Colonic mucosa (tissue), 4 donors: ENCODE data around the gene LGR4. TPM values are rescaled to one million over a fixed set of nuclear protein-coding genes. Genes with fewer than 3 reads are reported as not detected.

Experiments
- DNase-seq: peaks from one replicate; pipeline ENCODE4 v3.0.0-alpha.2; 2020
- H3K27ac ChIP-seq: fragments of 200-600 bp; one replicate; pipeline ENCODE4 v1.8.0; 2021
- H3K27me3 ChIP-seq: fragments of 200-600 bp; one replicate; pipeline ENCODE4 v1.8.0; 2021
- H3K36me3 ChIP-seq: fragments of 200-600 bp; one replicate; pipeline ENCODE4 v1.8.0; 2021
- H3K4me1 ChIP-seq: fragments of 200-600 bp; one replicate; pipeline ENCODE4 v1.8.0; 2021; ENCODE audit warnings: mild to moderate bottlenecking
- H3K4me3 ChIP-seq: fragments of 200-600 bp; one replicate; pipeline ENCODE4 v1.8.0; 2021
- H3K9ac ChIP-seq, 2 donors: one replicate each; pipeline ENCODE4 v1.7.0; 2013; ENCODE audit warnings: control low read depth in 2 of 2, low read depth in 2 of 2, low read length in 2 of 2
- H3K9me3 ChIP-seq: fragments of 200-600 bp; one replicate; pipeline ENCODE4 v1.8.0; 2021
- CTCF ChIP-seq: fragments of 200-600 bp; IDR thresholded peaks from one replicate; pipeline ENCODE4 v1.8.0; 2022; ENCODE audit warnings: antibody characterized with exemption, mild to moderate bottlenecking
- intact Hi-C: fragments of 100-400 bp; cut with DNase I; formaldehyde crosslinking; loops from one replicate; pipeline ENCODE4 v1.14.1; 2022
- total RNA-seq, 2 donors: library from RNA; stranded (reverse); fragmentation: NEBNext Ultra II Directional in 1 of 2; extraction: Animal tissue kit (Norgen Biotek cat#: 25700) in 1 of 2; gene quantifications; one replicate each; pipeline ENCODE4 v1.2.1, GENCODE V29; 2021
- donor health status: healthy.
- donor health status: DM: no; HTN: no; CAD: no.
- donor health status: DM: no; HTN: no; CAD: no.

Gene LGR4
- total RNA-seq, 2 donors from 2014 or later: 88.2 to 94.5 TPM

GRCh38 chr11:27385245-27385644, 87.3 kb downstream of the LGR4 start:
- intact Hi-C loops: no loop called here
- Histone ChIP-seq H3K27ac (no peak overlapping the region), H3K4me1 (peaks cover 3% of the 10 kb centered on the region), H3K4me3 (no peak overlapping the region), H3K36me3 (no peaks in the 10 kb centered on the region), H3K9me3 (no peaks in the 10 kb centered on the region), H3K27me3 (no peaks in the 10 kb centered on the region), H3K9ac (no peak overlapping the region)
- no peak for TF ChIP-seq CTCF
- DNase-seq: no peak

GRCh38 chr11:27384227-27384626, 88.4 kb downstream of the LGR4 start:
- intact Hi-C loops: no loop called here
- no peak overlapping the region for H3K9ac ChIP-seq
- no peak overlapping the region for H3K27ac ChIP-seq
- H3K36me3 ChIP-seq: no peaks in the 10 kb centered on the region
- no peak overlapping the region for H3K4me3 ChIP-seq
- peaks cover 2% of the 10 kb centered on the region for H3K4me1 ChIP-seq
- no peak for DNase-seq
- TF ChIP-seq CTCF: no peak
- no peaks in the 10 kb centered on the region for H3K27me3 ChIP-seq
- H3K9me3 ChIP-seq: no peaks in the 10 kb centered on the region

- TF ChIP-seq CTCF: no peak
- no peak for DNase-seq
- Histone ChIP-seq H3K27ac (no peak overlapping the region), H3K36me3 (no peaks in the 10 kb centered on the region), H3K4me3 (no peak overlapping the region), H3K9me3 (no peaks in the 10 kb centered on the region), H3K27me3 (no peaks in the 10 kb centered on the region), H3K4me1 (no peaks in the 10 kb centered on the region), H3K9ac (no peak overlapping the region)
- intact Hi-C loops: no loop called here
Measured at GRCh38 chr11:27383645-27384044, 88.9 kb downstream of the LGR4 start.

GRCh38 chr11:27381238-27381666, 91.3 kb downstream of the LGR4 start:
- Histone ChIP-seq H3K36me3 (no peaks in the 10 kb centered on the region), H3K9me3 (no peaks in the 10 kb centered on the region), H3K27me3 (no peaks in the 10 kb centered on the region), H3K9ac (no peak overlapping the region), H3K4me1 (no peaks in the 10 kb centered on the region), H3K4me3 (no peak overlapping the region), H3K27ac (no peak overlapping the region)
- no peak for DNase-seq
- intact Hi-C loops: no loop called here
- TF ChIP-seq CTCF: no peak

GRCh38 chr11:27380771-27381170, 91.8 kb downstream of the LGR4 start:
- no peaks in the 10 kb centered on the region for H3K9me3 ChIP-seq
- no peak for DNase-seq
- no peaks in the 10 kb centered on the region for H3K4me1 ChIP-seq

More at GRCh38 chr11:27380771-27381170, 91.8 kb downstream of the LGR4 start:
- intact Hi-C loops: no loop called here
- Histone ChIP-seq H3K36me3 (no peaks in the 10 kb centered on the region), H3K27me3 (no peaks in the 10 kb centered on the region), H3K9ac (no peak overlapping the region), H3K27ac (no peak overlapping the region), H3K4me3 (no peak overlapping the region)
- no peak for TF ChIP-seq CTCF
